Mammary epithelial cell (primary cell): ENCODE data around the gene PRKCG.
"Not testable (repeated sequence)": the region's sequence is repeated elsewhere in the genome, so short reads cannot be mapped to it uniquely, and the experiment has no call there.

Experiments used
- CTCF ChIP-seq, 2 donors: IDR thresholded peaks in 1 of 2; conservative IDR thresholded peaks in 1 of 2; 2 replicates each; pipeline ENCODE4 v1.5.1; 2011 to 2012; ENCODE audit warnings: inconsistent platforms in 2 of 2, low read length in 2 of 2, mild to moderate bottlenecking in 2 of 2, control low read depth in 1 of 2, low read depth in 1 of 2; ENCODE audit not compliant: insufficient read depth in 1 of 2; ENCODE audit errors: extremely low read depth in 1 of 2
- EZH2 ChIP-seq: IDR thresholded peaks from 2 replicates; pipeline ENCODE4 v1.6.1; 2012; ENCODE audit warnings: low read length, inconsistent platforms, borderline replicate concordance

- TF ChIP-seq CTCF (conservative IDR thresholded peaks at IDR 0.05 in 1 of 2, IDR thresholded peaks at IDR 0.05 in 1 of 2; ENCODE audit: extremely low read depth in 1 of 2, insufficient read depth in 1 of 2, low read depth in 1 of 2, low read length in 2 of 2); EZH2: not testable (repeated sequence)
Measured at GRCh38 chr19:53948611-53949010, 66.6 kb downstream of the PRKCG start.
